Spleen (tissue), 11 donors: Measurements from ENCODE around the gene BRSK2. TPM values are rescaled to one million over a fixed set of nuclear protein-coding genes. Genes with fewer than 3 reads are reported as not detected.

Experiments used
- DNase-seq: peaks from one replicate; pipeline ENCODE4 v3.0.0-alpha.2; 2020
- H3K27ac ChIP-seq, 8 donors: fragments of 200-600 bp; sonication (generic) in 7 of 8; 1 replicate in 4 of 8; 2 replicates in 4 of 8; pipeline versions ENCODE4 v1.5.0 to v1.8.0; 2016 to 2021; ENCODE audit warnings: inconsistent platforms in 4 of 8, mild to moderate bottlenecking in 4 of 8, moderate library complexity in 1 of 8
- H3K27me3 ChIP-seq, 7 donors: fragments of 200-600 bp; sonication (generic) in 6 of 7; replicated peaks in 1 of 7; 1 replicate in 4 of 7; 2 replicates in 3 of 7; pipeline versions ENCODE4 v1.5.0 to v1.8.0; 2016 to 2021; ENCODE audit warnings: inconsistent platforms in 3 of 7, mild to moderate bottlenecking in 1 of 7
- H3K36me3 ChIP-seq, 6 donors: fragments of 200-600 bp; sonication (generic) in 5 of 6; 1 replicate in 4 of 6; 2 replicates in 2 of 6; pipeline versions ENCODE4 v1.5.0 to v1.8.0; 2016 to 2021; ENCODE audit warnings: inconsistent platforms in 2 of 6
- H3K4me1 ChIP-seq, 6 donors: fragments of 200-600 bp; sonication (generic) in 5 of 6; 1 replicate in 3 of 6; 2 replicates in 3 of 6; pipeline versions ENCODE4 v1.5.0 to v1.8.0; 2016 to 2021; ENCODE audit warnings: inconsistent platforms in 3 of 6
- H3K4me3 ChIP-seq, 8 donors: fragments of 200-600 bp; sonication (generic) in 7 of 8; 1 replicate in 4 of 8; 2 replicates in 4 of 8; pipeline versions ENCODE4 v1.5.0 to v1.8.0; 2016 to 2021; ENCODE audit warnings: inconsistent platforms in 4 of 8, mild to moderate bottlenecking in 4 of 8, moderate library complexity in 2 of 8
- H3K9me3 ChIP-seq, 8 donors: fragments of 200-600 bp; sonication (generic) in 7 of 8; 1 replicate in 4 of 8; 2 replicates in 4 of 8; pipeline versions ENCODE4 v1.5.0 to v1.8.0; 2016 to 2021; ENCODE audit warnings: inconsistent platforms in 4 of 8
- POLR2A ChIP-seq, 3 donors: fragments of 450-650 bp; IDR thresholded peaks; one replicate each; pipeline ENCODE4 v1.5.1; 2017; ENCODE audit warnings: antibody characterized with exemption in 3 of 3, mild to moderate bottlenecking in 1 of 3
- POLR2AphosphoS5 ChIP-seq, 3 donors: sonication (generic); formaldehyde crosslinking; IDR thresholded peaks; one replicate each; pipeline ENCODE4 v1.5.1; 2017; ENCODE audit warnings: antibody characterized with exemption in 3 of 3
- WGBS, 5 donors: extraction: QIAGEN DNeasy Blood & Tissue Kit in 3 of 5; methylation state at CpG; one replicate each; pipeline versions ENCODE4 v1.1.5 to v1.1.7; 2013 to 2018; 5-methylcytosine and 5-hydroxymethylcytosine counted together
- intact Hi-C: fragments of 100-400 bp; cut with DNase I; formaldehyde crosslinking; loops from one replicate; pipeline ENCODE4 v1.15.0; 2023; ENCODE audit warnings: low total_unique reads
- polyA plus RNA-seq, 3 donors: library from polyadenylated mRNA; stranded (reverse); fragments of 200-250 nt; gene quantifications; one replicate each; pipeline ENCODE4 v1.2.1, GENCODE V29; 2013
- total RNA-seq, 7 donors: library from RNA; depleted of rRNA in 3 of 7; stranded (reverse); fragments of >200 nt in 3 of 7; fragmentation: NEBNext Ultra II Directional in 4 of 7; extraction: Animal tissue kit (Norgen Biotek cat#: 25700) in 4 of 7; gene quantifications; one replicate each; pipeline versions ENCODE4 v1.1.0 to v1.2.1, GENCODE V29; 2016 to 2021
- TF ChIP-seq, protein P1 (sequence below), 11 experiments: fragments of 200-600 bp in 7 of 11; fragments of 450-650 bp in 4 of 11; sonication (generic) in 4 of 11; IDR thresholded peaks in 8 of 11; conservative IDR thresholded peaks in 3 of 11; 1 replicate in 7 of 11; 2 replicates in 4 of 11; pipeline versions ENCODE4 v1.4.0 to v1.8.0; 2016 to 2021; ENCODE audit warnings: antibody characterized with exemption in 11 of 11, inconsistent platforms in 4 of 11, mild to moderate bottlenecking in 1 of 11
- donor health status: healthy with polysubstance abuse.
- donor health status: DM: no; HTN: no; CAD: no; lungs with moderate emphysema.
- donor health status: DM: no; HTN: no; CAD: no.
- donor health status: Bipolar disorder and iron deficiency.
- donor health status: healthy.
- donor health status: DM: no; HTN: no; CAD: no.
- donor health status: DM: yes; HTN: yes; CAD: no.

The BRSK2 gene
- total and polyA plus RNA-seq, 10 donors, result 0.17 to 1.5 (median 0.42) TPM

- no peak for DNase-seq
- H3K27ac ChIP-seq, result peak overlapping the region in 4 of 8 donors; percentile 27 to 82 (median 80)
These were observed 68.8 kb downstream of the BRSK2 start for GRCh38 chr11:1458340-1459218.

DNA sequence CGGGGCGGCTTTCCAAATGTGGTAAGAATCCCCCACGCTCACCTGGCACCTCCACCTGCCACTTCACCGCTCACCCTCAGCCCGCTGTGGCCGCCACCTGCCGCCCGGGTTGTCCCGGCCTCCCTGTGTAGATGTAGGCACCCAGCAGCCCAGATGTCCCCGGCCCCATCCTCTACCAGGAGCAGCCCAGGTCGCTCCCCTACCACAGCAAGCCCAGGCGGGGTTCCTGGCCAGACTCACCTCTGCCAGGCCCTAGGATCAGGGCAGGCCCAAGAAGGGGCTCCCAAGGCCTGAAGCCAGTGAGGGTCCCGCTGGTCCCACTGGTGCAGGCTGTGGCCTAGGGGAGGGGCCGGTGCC, 69.5 kb downstream of the BRSK2 start:
- WGBS, 5 donors, result 76 to 86% (median 82%) methylated on average over 12 to 14 of the region's 14 CpGs
- Histone ChIP-seq H3K4me1 (peaks cover 4 to 54% (median 25%) of the 10 kb centered on the region in 6 donors), H3K9me3 (peaks cover 0 to 4% (median 0%) of the 10 kb centered on the region in 8 donors), H3K4me3 (peak overlapping the region in 2 of 8 donors; percentile 15 to 37), H3K27me3 (no peaks in the 10 kb centered on the region), H3K27ac (peak overlapping the region in 6 of 8 donors; percentile 26 to 82 (median 74)), H3K36me3 (peaks cover 0 to 13% (median 0%) of the 10 kb centered on the region in 6 donors)
- TF ChIP-seq POLR2AphosphoS5 (IDR thresholded peaks at IDR 0.05) (no peak), POLR2A (IDR thresholded peaks at IDR 0.05) (no peak)
- TF ChIP-seq, protein P1, sequence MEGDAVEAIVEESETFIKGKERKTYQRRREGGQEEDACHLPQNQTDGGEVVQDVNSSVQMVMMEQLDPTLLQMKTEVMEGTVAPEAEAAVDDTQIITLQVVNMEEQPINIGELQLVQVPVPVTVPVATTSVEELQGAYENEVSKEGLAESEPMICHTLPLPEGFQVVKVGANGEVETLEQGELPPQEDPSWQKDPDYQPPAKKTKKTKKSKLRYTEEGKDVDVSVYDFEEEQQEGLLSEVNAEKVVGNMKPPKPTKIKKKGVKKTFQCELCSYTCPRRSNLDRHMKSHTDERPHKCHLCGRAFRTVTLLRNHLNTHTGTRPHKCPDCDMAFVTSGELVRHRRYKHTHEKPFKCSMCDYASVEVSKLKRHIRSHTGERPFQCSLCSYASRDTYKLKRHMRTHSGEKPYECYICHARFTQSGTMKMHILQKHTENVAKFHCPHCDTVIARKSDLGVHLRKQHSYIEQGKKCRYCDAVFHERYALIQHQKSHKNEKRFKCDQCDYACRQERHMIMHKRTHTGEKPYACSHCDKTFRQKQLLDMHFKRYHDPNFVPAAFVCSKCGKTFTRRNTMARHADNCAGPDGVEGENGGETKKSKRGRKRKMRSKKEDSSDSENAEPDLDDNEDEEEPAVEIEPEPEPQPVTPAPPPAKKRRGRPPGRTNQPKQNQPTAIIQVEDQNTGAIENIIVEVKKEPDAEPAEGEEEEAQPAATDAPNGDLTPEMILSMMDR (IDR thresholded peaks at IDR 0.05 in 8 of 11, conservative IDR thresholded peaks at IDR 0.05 in 3 of 11), result no peak
- no peak for DNase-seq
- intact Hi-C loops, result no loop called here

More at GRCh38 chr11:1458340-1459218, 68.8 kb downstream of the BRSK2 start:
- peaks cover 0 to 13% (median 0%) of the 10 kb centered on the region in 6 donors for H3K36me3 ChIP-seq
- H3K27me3 ChIP-seq, result peaks cover 0 to 3% (median 0%) of the 10 kb centered on the region in 7 donors
- WGBS, 5 donors, result 50 to 76% (median 58%) methylated on average over 13 to 18 of the region's 18 CpGs
- H3K9me3 ChIP-seq, result no peaks in the 10 kb centered on the region
- TF ChIP-seq POLR2A (IDR thresholded peaks at IDR 0.05) (no peak), POLR2AphosphoS5 (IDR thresholded peaks at IDR 0.05) (peak in 2 of 3 donors; percentile 38 to 56)
- TF ChIP-seq, protein P1 (IDR thresholded peaks at IDR 0.05 in 8 of 11, conservative IDR thresholded peaks at IDR 0.05 in 3 of 11), result peak in 6 of 11 experiments; percentile 23 to 40 (median 31)
- peak overlapping the region in 2 of 8 donors; percentile 15 to 37 for H3K4me3 ChIP-seq
- intact Hi-C loops, result no loop called here
- H3K4me1 ChIP-seq, result peaks cover 4 to 57% (median 26%) of the 10 kb centered on the region in 6 donors

GRCh38 chr11:1459764-1460395, 70.1 kb downstream of the BRSK2 start:
- Histone ChIP-seq H3K4me3 (peak overlapping the region in 2 of 8 donors; percentile 15 to 37), H3K4me1 (peaks cover 4 to 54% (median 25%) of the 10 kb centered on the region in 6 donors), H3K27me3 (no peaks in the 10 kb centered on the region), H3K9me3 (peaks cover 0 to 11% (median 0%) of the 10 kb centered on the region in 8 donors), H3K27ac (peak overlapping the region in 5 of 8 donors; percentile 69 to 82 (median 78)), H3K36me3 (peaks cover 0 to 19% (median 0%) of the 10 kb centered on the region in 6 donors)
- TF ChIP-seq, protein P1 (IDR thresholded peaks at IDR 0.05 in 8 of 11, conservative IDR thresholded peaks at IDR 0.05 in 3 of 11), result no peak
- TF ChIP-seq POLR2A (IDR thresholded peaks at IDR 0.05), result no peak
- no peak for TF ChIP-seq POLR2AphosphoS5 (IDR thresholded peaks at IDR 0.05)
- no peak for DNase-seq
- 67 to 83% (median 73%) methylated on average over 14 to 29 of the region's 29 CpGs for WGBS, 5 donors
- intact Hi-C loops, result no loop called here
